Peyer's patch (tissue), 4 donors: ENCODE results near the gene TMA7.

Experiments used
- POLR2A ChIP-seq, 2 donors: fragments of 450-650 bp; IDR thresholded peaks; one replicate each; pipeline ENCODE4 v1.5.1; 2017; ENCODE audit warnings: antibody characterized with exemption in 2 of 2, mild to moderate bottlenecking in 2 of 2, moderate library complexity in 2 of 2
- TF ChIP-seq, protein P1 (sequence below), 6 experiments: fragments of 450-650 bp in 4 of 6; fragments of 200-600 bp in 2 of 6; sonication (generic) in 1 of 6; IDR thresholded peaks; one replicate each; pipeline ENCODE4 v1.5.1; 2017 to 2019; ENCODE audit warnings: antibody characterized with exemption in 6 of 6, mild to moderate bottlenecking in 3 of 6, moderate library complexity in 1 of 6

DNA sequence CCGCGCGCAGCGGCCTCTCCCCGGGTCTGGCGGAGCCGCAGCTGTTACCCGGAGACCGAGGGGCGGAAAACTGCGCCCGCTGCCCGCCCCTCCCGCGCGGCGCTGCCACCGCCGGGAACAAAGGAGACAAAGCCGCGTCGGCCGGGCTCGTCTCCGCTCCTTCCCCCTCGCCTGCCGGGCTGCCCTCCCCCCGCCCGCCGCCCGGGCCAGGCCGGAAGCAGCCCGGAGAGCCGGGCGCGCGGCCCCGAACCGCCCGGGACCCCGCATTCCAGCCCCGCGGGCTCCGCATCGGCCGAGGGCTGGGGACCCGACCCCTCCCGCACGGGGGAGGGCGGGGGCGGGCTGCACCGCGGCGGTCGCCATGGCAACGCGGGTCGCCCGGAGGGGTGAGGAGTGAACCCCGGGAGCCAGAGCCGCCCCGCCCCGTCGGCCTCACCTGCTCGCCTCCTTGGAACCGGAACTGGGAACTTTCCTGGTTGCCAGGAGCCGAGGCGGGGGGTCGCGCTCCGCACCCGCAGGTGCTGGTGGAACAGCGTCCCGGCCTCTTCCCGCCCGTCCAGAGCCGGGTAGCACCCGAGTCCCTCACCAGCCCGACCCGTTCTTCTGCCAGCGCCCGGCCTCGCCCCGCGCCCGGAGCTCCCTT, 10.6 kb upstream of the TMA7 start:
- TF ChIP-seq POLR2A (IDR thresholded peaks at IDR 0.05): no peak
- TF ChIP-seq, protein P1, sequence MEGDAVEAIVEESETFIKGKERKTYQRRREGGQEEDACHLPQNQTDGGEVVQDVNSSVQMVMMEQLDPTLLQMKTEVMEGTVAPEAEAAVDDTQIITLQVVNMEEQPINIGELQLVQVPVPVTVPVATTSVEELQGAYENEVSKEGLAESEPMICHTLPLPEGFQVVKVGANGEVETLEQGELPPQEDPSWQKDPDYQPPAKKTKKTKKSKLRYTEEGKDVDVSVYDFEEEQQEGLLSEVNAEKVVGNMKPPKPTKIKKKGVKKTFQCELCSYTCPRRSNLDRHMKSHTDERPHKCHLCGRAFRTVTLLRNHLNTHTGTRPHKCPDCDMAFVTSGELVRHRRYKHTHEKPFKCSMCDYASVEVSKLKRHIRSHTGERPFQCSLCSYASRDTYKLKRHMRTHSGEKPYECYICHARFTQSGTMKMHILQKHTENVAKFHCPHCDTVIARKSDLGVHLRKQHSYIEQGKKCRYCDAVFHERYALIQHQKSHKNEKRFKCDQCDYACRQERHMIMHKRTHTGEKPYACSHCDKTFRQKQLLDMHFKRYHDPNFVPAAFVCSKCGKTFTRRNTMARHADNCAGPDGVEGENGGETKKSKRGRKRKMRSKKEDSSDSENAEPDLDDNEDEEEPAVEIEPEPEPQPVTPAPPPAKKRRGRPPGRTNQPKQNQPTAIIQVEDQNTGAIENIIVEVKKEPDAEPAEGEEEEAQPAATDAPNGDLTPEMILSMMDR (IDR thresholded peaks at IDR 0.05): no peak
